Loucy (cell line): Measurements from ENCODE around the gene ABCG4.
"Not testable (repeated sequence)": the region's sequence is repeated elsewhere in the genome, so short reads cannot be mapped to it uniquely, and the experiment has no call there.

Source experiments
- H2AFZ ChIP-seq: fragments of 200-600 bp; sonication (generic); 2 replicates; pipeline ENCODE4 v1.6.0; 2016; ENCODE audit warnings: antibody characterized with exemption, mild to moderate bottlenecking, low read length, moderate library complexity
- H3F3A ChIP-seq: fragments of 200-600 bp; 2 replicates; pipeline ENCODE4 v1.6.0; 2016; ENCODE audit warnings: antibody characterized with exemption, low read depth, mild to moderate bottlenecking
- H3K27me3 ChIP-seq: fragments of 200-600 bp; sonication (generic); 2 replicates; pipeline ENCODE4 v1.6.1; 2014; ENCODE audit warnings: low read length, mild to moderate bottlenecking; ENCODE audit not compliant: insufficient read depth, poor library complexity, severe bottlenecking
- H3K36me3 ChIP-seq: fragments of 200-600 bp; sonication (generic); 2 replicates; pipeline ENCODE4 v1.6.1; 2016; ENCODE audit warnings: low read length; ENCODE audit not compliant: insufficient read depth
- H3K4me1 ChIP-seq: fragments of 200-600 bp; sonication (generic); 2 replicates; pipeline ENCODE4 v1.5.1; 2014; ENCODE audit warnings: low read length, mild to moderate bottlenecking; ENCODE audit not compliant: insufficient read depth, poor library complexity, severe bottlenecking
- H3K4me2 ChIP-seq: fragments of 200-600 bp; sonication (generic); 2 replicates; pipeline ENCODE4 v1.6.0; 2014; ENCODE audit warnings: antibody characterized with exemption, low read length, low read depth, mild to moderate bottlenecking; ENCODE audit not compliant: poor library complexity, severe bottlenecking
- H3K4me3 ChIP-seq: fragments of 200-600 bp; sonication (generic); 2 replicates; pipeline ENCODE4 v1.5.1; 2014; ENCODE audit warnings: low read length, mild to moderate bottlenecking, mixed read lengths; ENCODE audit not compliant: poor library complexity, severe bottlenecking
- H3K79me2 ChIP-seq: fragments of 200-600 bp; sonication (generic); 2 replicates; pipeline ENCODE4 v1.6.1; 2014; ENCODE audit warnings: low read length; ENCODE audit not compliant: insufficient read depth
- H3K9ac ChIP-seq: fragments of 200-600 bp; sonication (generic); 2 replicates; pipeline ENCODE4 v1.6.0; 2014; ENCODE audit warnings: mild to moderate bottlenecking, low read depth, low read length, moderate library complexity; ENCODE audit not compliant: poor library complexity, severe bottlenecking
- H3K9me2 ChIP-seq: fragments of 200-600 bp; sonication (generic); replicated peaks from 2 replicates; pipeline ENCODE4 v1.6.1; 2016; ENCODE audit warnings: low read depth, low read length, mixed read lengths
- H3K9me3 ChIP-seq: fragments of 200-600 bp; sonication (generic); 2 replicates; pipeline ENCODE4 v1.6.1; 2014; ENCODE audit warnings: mild to moderate bottlenecking, antibody characterized with exemption, low read length, low read depth; ENCODE audit not compliant: insufficient read depth
- H4K20me1 ChIP-seq: fragments of 200-600 bp; sonication (generic); 2 replicates; pipeline ENCODE4 v1.6.0; 2014; ENCODE audit warnings: antibody characterized with exemption, low read length, mild to moderate bottlenecking; ENCODE audit not compliant: insufficient read depth, poor library complexity, severe bottlenecking
- CTCF ChIP-seq: fragments of 200-600 bp; sonication (generic); conservative IDR thresholded peaks from 2 replicates; pipeline ENCODE4 v1.5.1; 2014; ENCODE audit warnings: mild to moderate bottlenecking, antibody characterized with exemption, low read length
- EZH2phosphoT487 ChIP-seq: fragments of 200-600 bp; IDR thresholded peaks from 2 replicates; pipeline ENCODE4 v1.6.1; 2018; ENCODE audit warnings: antibody characterized with exemption, mild to moderate bottlenecking, moderate library complexity, borderline replicate concordance

ABCG4 gene

DNA sequence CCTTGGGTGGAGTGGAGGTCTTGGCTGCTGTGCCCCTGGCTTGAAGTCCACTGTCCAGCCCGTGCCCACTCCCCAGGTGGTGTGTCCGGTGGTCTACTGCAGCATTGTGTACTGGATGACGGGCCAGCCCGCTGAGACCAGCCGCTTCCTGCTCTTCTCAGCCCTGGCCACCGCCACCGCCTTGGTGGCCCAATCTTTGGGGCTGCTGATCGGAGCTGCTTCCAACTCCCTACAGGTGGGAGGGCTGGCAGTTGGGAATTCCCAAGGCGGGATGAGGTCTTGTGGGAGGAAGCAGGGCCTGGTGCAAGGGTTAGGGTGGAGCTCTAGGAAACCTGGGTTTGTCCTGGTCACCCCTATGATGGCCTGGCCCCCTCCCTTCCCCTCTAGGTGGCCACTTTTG lies 11.3 kb downstream of the ABCG4 start:
- no peaks in the 10 kb centered on the region for H3K36me3 ChIP-seq

DNA sequence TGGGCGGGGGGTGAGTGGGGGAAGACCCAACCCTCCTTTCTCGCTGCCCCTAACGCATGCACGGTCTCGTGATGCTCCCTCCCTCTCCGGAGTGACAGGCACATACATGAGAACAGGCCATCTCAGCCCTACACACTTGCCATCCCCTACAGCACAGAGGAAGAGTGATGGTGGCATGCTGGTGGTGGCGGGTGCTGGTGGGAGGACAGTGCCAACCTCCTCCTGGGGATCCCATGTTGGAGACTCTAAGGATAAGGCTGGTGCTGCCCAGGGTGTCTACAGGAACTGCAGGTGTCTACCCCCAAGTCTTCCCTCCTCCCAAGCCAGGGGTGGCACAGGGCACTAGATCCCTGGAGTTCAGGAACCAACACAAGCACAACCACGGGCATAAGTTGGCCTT lies 13.0 kb downstream of the ABCG4 start:
- Histone ChIP-seq H3K9ac (no peak overlapping the region), H4K20me1 (no peaks in the 10 kb centered on the region), H3F3A (no peaks in the 10 kb centered on the region), H3K4me3 (no peak overlapping the region), H3K9me2 (no peaks in the 10 kb centered on the region), H3K27me3 (no peaks in the 10 kb centered on the region), H3K9me3 (no peaks in the 10 kb centered on the region), H3K4me1 (no peaks in the 10 kb centered on the region), H3K79me2 (no peaks in the 10 kb centered on the region), H2AFZ (no peak overlapping the region), H3K4me2 (no peak overlapping the region), H3K36me3 (no peaks in the 10 kb centered on the region)
- TF ChIP-seq CTCF, result no peak
- TF ChIP-seq EZH2phosphoT487, result no peak

More for the DNA sequence above, 11.3 kb downstream of the ABCG4 start:
- Histone ChIP-seq H3K4me1 (peaks cover 5% of the 10 kb centered on the region), H3K9me3 (no peaks in the 10 kb centered on the region), H3K27me3 (no peaks in the 10 kb centered on the region), H3F3A (no peaks in the 10 kb centered on the region), H3K9ac (no peak overlapping the region), H4K20me1 (no peaks in the 10 kb centered on the region), H2AFZ (no peak overlapping the region), H3K79me2 (no peaks in the 10 kb centered on the region), H3K4me2 (no peak overlapping the region), H3K4me3 (no peak overlapping the region), H3K9me2 (no peaks in the 10 kb centered on the region)
- TF ChIP-seq EZH2phosphoT487, result no peak
- TF ChIP-seq CTCF, result no peak

DNA sequence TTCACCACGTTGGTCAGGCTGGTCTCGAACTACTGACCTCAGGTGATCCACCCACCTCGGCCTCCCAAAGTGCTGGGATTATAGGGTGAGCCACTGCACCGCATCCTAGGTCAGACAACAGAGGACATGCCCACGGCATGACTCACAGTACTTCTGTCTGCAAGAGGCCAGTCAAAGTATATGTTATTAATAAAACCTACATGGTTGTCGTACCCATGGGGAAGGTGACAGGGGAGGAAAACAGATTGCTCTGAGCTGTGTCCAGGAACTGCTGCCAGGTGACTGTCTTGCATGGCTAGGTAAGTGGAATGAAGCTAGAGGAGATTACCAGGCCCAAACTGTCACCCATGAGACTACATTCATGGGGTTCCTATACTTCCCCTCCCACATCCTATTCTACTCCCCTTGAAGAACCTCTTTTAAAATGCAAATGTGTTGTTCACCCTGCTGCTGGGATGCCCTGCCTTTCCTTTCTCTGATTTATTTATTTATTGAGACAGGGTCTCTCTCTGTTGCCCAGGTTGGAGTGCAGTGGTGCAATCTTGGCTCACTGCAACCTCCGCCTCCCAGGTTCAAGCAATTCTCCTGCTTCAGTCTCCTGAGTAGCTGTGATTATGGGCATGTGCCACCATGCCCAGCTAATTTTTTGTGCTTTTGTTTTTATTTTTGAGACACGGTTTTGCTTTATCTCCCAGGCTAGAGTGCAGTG lies 17.7 kb downstream of the ABCG4 start:
- Histone ChIP-seq H3K36me3 (no peaks in the 10 kb centered on the region), H4K20me1 (no peaks in the 10 kb centered on the region), H3K79me2 (peaks cover 12% of the 10 kb centered on the region; the same call in 1 of the 2 replicates), H3K9ac (no peak overlapping the region), H3K4me2 (no peak overlapping the region), H3K9me2 (no peaks in the 10 kb centered on the region), H3K4me3 (no peak overlapping the region), H3K9me3 (no peaks in the 10 kb centered on the region), H3K4me1 (peaks cover 15% of the 10 kb centered on the region), H3F3A (no peaks in the 10 kb centered on the region), H2AFZ (no peak overlapping the region), H3K27me3 (no peaks in the 10 kb centered on the region)
- TF ChIP-seq EZH2phosphoT487, result no peak
- no peak for TF ChIP-seq CTCF

DNA sequence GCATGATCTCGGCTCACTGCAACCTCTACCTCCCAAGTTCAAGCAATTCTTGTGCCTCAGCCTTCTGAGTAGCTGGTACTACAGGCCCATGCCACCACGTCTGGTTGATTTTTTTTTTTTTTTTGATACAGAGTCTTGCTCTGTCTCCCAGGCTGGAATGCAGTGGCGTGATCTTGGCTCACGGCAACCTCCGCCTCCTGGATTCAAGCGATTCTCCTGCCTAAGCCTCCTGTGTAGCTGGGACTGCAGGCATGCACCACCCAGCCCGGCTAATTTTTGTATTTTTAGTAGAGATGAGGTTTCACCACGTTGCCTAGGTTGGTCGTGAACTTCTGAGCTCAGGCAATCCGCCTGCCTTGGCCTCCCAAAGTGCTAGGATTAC lies 18.2 kb downstream of the ABCG4 start:
- not testable (repeated sequence) for H4K20me1 ChIP-seq, H3K9me3 ChIP-seq, H3K9ac ChIP-seq, H3F3A ChIP-seq, H3K27me3 ChIP-seq, H3K9me2 ChIP-seq, H3K36me3 ChIP-seq, H2AFZ ChIP-seq, H3K4me3 ChIP-seq, H3K4me2 ChIP-seq
- Histone ChIP-seq H3K4me1 (peaks cover 18% of the 10 kb centered on the region), H3K79me2 (peaks cover 12% of the 10 kb centered on the region; the same call in 1 of the 2 replicates)
